NB4 (cell line): Measurements from ENCODE around the gene ACP7.
"Not testable (repeated sequence)": the region's sequence is repeated elsewhere in the genome, so short reads cannot be mapped to it uniquely, and the experiment has no call there.

ENCODE experiments used
- DNase-seq: peaks from one replicate; pipeline ENCODE4 v3.0.0; 2010; ENCODE audit warnings: low read depth
- H3K4me3 ChIP-seq: one replicate; pipeline ENCODE4 v1.5.1; 2011; ENCODE audit warnings: mild to moderate bottlenecking, low read depth, low read length, moderate library complexity
- CTCF ChIP-seq: IDR thresholded peaks from one replicate; pipeline ENCODE4 v1.5.1; 2012; ENCODE audit warnings: low read depth, low read length
- MAX ChIP-seq: IDR thresholded peaks from 2 replicates; pipeline ENCODE4 v1.6.1; 2011; ENCODE audit warnings: low read depth, low read length
- MYC ChIP-seq: IDR thresholded peaks from 2 replicates; pipeline ENCODE4 v1.6.1; 2011; ENCODE audit warnings: low read depth, low read length
- POLR2A ChIP-seq: IDR thresholded peaks from 2 replicates; pipeline ENCODE4 v1.6.1; 2011; ENCODE audit warnings: mild to moderate bottlenecking; ENCODE audit not compliant: insufficient read length; ENCODE audit errors: extremely low read depth

ACP7 gene

GRCh38 chr19:39084732-39085080 is 538 bp downstream of the ACP7 start:
- no peak for DNase-seq
- TF ChIP-seq MAX = no peak
- no peak for TF ChIP-seq CTCF
- TF ChIP-seq MYC = no peak
- no peak for TF ChIP-seq POLR2A
- H3K4me3 ChIP-seq = no peak overlapping the region

- DNase-seq = no peak
- H3K4me3 ChIP-seq = no peak overlapping the region
- no peak for TF ChIP-seq MYC
- no peak for TF ChIP-seq POLR2A
- TF ChIP-seq CTCF = no peak
- no peak for TF ChIP-seq MAX
Measured at GRCh38 chr19:39085392-39085791, 1.2 kb downstream of the ACP7 start.

GRCh38 chr19:39086386-39086785 is 2.2 kb downstream of the ACP7 start:
- TF ChIP-seq CTCF = no peak
- no peak for TF ChIP-seq MYC
- TF ChIP-seq MAX = no peak
- TF ChIP-seq POLR2A = no peak
- H3K4me3 ChIP-seq = no peak overlapping the region
- no peak for DNase-seq

GRCh38 chr19:39087907-39088686 is 3.9 kb downstream of the ACP7 start:
- TF ChIP-seq POLR2A (no peak), MAX (no peak), CTCF (no peak), MYC (no peak)
- H3K4me3 ChIP-seq = no peak overlapping the region
- DNase-seq = no peak

- DNase-seq, H3K4me3 ChIP-seq: not testable (repeated sequence)
Measured at GRCh38 chr19:39090016-39090415, 5.8 kb downstream of the ACP7 start.

- no peak for DNase-seq
- no peak overlapping the region for H3K4me3 ChIP-seq
- no peak for TF ChIP-seq MAX
- TF ChIP-seq POLR2A = no peak
- no peak for TF ChIP-seq MYC
- TF ChIP-seq CTCF = no peak
Measured at GRCh38 chr19:39090881-39091280, 6.7 kb downstream of the ACP7 start.

GRCh38 chr19:39095799-39096540 is 11.8 kb downstream of the ACP7 start:
- DNase-seq, H3K4me3 ChIP-seq: not testable (repeated sequence)
